Glomerular visceral epithelial cell (primary cell): ENCODE results near the gene RPUSD4.
"Not testable (repeated sequence)": the region's sequence is repeated elsewhere in the genome, so short reads cannot be mapped to it uniquely, and the experiment has no call there.

ENCODE experiments used
- DNase-seq: peaks from one replicate; pipeline ENCODE4 v3.0.0-alpha.2; 2016; ENCODE audit errors: extremely low spot score

Gene RPUSD4

DNA sequence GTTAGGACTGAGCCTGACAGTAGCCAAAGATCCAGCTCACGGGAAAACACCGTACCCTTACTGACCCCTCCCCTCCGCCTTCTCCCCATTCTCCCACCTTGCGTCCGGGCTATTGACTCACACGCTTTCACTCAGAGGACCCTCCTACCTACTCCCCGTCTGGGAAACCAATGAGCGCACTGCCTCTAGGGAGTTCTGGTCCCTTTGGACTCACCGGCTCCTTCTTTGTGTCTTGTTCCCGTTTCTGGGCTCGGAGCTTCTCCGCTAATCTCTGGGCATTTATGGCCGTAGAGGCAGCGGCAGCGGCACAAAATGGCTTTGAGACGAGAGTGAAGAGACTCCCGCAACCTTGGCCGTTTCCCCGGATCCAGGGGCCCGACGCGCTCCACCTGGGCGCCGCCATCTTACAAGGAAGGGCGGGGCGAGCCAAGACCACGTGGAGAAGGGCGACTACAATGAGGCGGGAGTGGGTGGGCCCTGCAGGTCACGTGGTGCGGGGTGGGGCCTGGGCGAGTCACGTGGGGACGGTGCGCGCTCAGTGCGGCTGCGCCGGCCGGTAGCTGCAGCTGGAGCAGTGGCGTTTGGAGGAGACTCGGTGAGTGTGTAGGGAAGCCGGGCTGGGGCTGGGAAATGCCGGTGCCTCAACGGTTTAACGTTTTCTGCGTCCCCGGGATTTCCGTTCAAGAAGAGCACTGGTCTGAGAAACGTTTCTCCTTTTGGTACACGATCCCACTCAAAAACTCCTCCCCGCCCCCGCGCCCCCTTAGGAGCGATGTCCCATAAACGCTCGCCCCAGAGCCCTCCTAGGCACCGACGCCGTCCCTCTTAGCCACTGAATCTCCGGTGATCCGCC, at the start of gene RPUSD4, which contains the start of gene FAM118B:
Gene RPUSD4, minus strand, starts transcription at position 415 of the 853 bp plus-strand sequence. Its CDS starts 12 bp downstream, at position 403.
Gene FAM118B, plus strand, starts transcription at position 547 of the 853 bp plus-strand sequence. CDS start 23,220 bp downstream, outside the sequence.
- peak; percentile 95 for DNase-seq

GRCh38 chr11:126257764-126258163, 46.3 kb upstream of the RPUSD4 start:
- DNase-seq, result no peak

- DNase-seq, result no peak
Measured at GRCh38 chr11:126257144-126257543, 45.7 kb upstream of the RPUSD4 start.

DNA sequence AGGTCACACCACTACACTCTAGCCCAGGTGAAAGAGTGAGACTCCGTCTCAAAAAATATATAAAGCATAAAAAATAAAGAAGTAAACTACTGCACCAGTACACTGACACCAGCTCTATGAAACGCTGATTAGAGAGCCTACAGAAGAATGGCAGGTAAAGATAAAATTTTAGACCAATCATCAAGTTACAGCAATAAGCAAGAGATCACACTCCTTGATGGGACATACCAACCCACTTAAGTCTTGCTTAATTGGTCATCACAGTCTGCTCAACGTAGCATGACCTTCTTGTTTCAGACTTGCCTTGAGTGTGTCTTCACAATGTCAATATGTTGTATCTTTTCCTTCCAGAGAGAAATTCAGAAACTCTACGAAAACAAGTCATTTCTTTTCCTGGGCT, 44.8 kb upstream of the RPUSD4 start:
- no peak for DNase-seq

GRCh38 chr11:126255507-126255906, 44.1 kb upstream of the RPUSD4 start:
- not testable (repeated sequence) for DNase-seq

- DNase-seq, result no peak
Measured at GRCh38 chr11:126254819-126255218, 43.4 kb upstream of the RPUSD4 start.

GRCh38 chr11:126253265-126253664, 41.8 kb upstream of the RPUSD4 start:
- no peak for DNase-seq

- DNase-seq, result no peak
Measured at GRCh38 chr11:126246636-126247035, 35.2 kb upstream of the RPUSD4 start.

- DNase-seq, result no peak
Measured at GRCh38 chr11:126233391-126233790, 21.9 kb upstream of the RPUSD4 start.

GRCh38 chr11:126232683-126233082, 21.2 kb upstream of the RPUSD4 start:
- DNase-seq, result no peak

DNA sequence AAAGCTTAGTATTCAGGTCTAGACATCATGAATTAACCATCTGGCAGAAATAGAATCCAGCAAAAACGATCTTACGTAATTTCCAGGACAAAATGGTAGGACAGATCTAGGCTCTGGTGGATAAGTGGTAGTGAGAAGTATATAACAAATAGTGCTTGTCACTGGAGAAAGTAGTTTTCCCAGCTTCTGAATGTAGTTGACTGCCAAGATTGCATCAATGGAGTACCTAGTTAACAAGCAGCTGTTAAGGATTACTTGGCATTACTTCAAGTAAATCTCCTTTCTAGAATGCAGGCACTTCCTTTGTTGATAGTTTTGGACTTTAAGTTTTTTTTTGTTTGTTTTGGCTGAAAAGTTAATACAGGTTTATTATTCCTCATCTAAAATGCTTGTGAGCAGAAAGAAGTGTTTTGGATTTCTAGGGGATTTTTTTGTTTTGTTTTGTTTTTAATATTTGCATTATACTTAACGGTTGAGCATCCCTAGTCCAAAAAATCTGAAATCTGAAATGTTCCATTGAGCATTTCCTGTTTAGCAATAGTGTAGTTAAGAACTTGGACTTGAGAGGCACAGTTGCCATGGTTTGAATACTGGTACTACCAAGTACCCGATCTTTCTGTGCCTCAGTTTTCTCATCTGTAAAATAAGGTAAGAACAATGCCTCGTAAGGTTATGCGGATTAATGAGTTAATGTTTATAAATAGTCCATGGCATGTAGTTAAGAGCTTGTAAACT, 20.4 kb upstream of the RPUSD4 start:
- no peak for DNase-seq

DNA sequence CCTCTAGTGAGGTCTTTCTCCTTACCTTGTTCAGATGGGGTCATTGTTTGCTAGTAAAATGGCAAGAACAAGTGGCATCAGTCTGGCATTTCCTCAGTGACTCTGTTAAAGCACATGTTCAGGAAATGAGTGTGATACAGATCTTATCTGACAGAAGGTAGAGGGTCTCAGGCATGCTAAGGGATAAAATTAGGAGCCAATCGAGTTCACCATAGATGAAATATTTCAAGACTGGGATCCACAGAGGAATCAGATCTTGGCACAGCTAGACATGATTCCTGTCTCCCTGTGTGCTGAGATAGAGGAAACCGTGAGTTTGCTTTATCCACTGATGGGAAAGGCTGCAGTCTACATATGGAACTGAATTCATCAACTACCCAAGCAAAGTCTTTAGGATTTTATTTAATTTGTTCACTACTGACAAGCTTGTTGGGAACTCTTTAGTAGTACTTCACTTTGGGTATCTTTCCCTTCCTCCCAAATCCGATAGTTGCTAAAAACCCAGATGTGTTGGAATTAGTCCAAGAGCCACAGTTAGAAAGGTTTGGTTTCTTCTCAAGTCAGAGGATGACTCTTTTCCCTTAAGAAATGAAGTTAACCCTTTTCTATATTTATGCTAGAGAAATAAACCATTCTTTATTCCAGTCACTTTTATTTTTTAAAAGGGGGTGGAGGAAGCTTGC, 18.5 kb upstream of the RPUSD4 start:
- DNase-seq, result no peak

GRCh38 chr11:126226334-126227084, 15.1 kb upstream of the RPUSD4 start:
- DNase-seq, result no peak

- no peak for DNase-seq
Measured at GRCh38 chr11:126225295-126225665, 13.8 kb upstream of the RPUSD4 start.

DNA sequence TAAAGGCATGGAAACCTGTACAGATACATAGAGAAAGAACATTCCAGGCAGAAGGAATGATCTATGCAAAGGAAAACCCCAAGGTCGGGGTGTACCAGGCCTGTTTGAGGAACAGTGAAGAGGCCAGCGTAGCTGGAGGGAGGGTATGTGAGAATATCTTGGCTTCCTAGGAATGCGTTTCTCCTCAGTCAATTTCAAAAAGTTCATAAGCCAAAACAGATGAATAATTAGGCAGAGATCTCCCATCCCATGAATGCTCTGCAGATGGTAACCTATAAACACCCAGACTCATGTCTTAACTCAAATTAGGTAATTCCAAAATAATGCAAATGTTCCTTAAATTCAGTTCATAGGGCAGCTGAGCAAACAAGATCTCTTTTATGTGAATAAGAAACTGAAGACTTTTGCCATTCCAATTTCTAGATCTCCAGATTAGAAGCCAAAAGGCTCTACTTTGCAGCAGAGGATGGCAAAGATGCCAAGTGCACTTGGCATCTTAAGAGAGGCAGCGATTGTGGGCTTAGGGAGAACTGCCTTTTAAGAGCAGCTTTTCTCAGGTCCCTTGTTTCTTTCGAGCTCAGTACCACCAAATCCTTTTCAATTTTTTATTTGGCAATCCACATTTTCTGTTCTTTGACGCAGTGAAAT, 13.3 kb upstream of the RPUSD4 start:
- no peak for DNase-seq

GRCh38 chr11:126219547-126219946, 8.1 kb upstream of the RPUSD4 start:
- DNase-seq, result no peak

DNA sequence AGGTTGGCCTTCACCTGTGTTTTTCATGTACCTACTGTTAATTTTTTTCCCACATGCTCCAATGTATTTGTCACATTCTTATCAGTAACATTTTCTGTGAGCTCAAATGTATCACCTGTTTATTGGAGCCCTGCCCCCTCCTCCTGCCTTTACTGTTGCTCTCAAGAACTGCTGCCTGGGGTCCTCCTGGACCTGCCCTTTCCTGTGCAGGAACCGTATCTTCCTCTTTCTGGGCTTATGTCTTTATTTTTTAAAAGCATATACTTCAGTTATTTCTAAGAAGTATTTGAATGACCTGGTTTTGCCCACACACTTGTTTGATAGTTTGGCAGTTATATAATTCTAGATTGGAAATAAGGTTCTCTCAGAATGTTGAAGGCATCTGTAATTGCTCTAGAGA, 6.0 kb upstream of the RPUSD4 start:
- no peak for DNase-seq

DNA sequence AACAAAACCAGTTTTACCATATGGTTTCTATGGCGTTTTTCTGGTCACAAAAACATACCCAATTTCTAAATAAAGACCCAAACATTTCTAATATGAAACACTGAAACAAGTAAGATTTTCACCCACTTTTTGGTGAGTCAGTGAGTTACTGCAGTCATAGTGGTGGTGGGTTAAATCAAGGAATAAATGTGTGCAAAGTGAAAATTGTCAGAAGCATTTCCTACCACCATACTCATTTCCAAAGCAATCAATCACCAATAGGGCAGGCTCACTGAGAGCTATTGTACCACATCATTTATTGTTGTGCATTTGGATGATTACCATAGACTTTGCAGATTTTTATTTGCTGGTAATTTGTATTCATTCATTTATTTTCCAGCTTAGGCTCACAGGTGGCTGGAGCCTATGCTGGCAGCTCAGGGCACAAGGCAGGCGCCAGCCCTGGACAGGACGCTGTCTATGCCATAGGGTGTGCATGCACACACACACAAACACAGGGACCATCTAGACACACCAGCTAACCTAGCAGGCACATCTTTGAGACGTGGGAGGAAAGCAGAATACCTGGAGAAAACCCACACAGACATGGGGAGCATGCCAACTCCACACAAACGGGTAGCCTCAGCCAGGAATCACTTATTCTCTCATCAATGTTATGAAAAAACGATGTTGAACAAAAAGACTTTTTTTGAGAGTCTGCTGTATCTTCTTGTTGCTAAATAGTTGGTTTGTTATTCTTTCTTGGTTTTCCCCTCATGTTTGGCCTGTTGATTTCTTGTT, 5.3 kb upstream of the RPUSD4 start:
- DNase-seq, result no peak

DNA sequence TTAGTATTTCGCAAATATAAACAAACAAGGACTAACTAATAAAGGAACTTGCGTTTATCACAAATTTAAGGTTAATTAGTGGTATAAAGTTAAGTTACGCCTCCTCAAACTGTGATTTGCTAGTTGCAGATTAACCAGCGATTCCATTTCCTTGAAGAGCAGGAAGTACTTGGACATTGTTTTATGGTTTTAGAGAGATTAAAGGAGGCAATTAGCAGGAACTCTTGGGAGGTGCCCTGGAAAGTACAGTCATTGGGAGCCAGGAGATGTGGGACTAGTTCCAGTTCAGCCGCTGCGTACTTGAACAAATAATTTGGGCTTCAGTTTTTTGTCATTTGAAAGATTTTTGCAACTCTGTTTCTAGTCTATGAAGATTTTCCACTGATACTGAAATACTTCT, 3.4 kb upstream of the RPUSD4 start:
- DNase-seq, result no peak

- no peak for DNase-seq
Measured at GRCh38 chr11:126214441-126214840, 3.0 kb upstream of the RPUSD4 start.
